Measurements from ENCODE around the gene ADCY10. TPM values are rescaled to one million over a fixed set of nuclear protein-coding genes. Genes with fewer than 3 reads are reported as not detected.
A peak's percentile ranks its signal among the peaks of the same experiment; 100 is the strongest.

ADCY10 gene
- total and polyA plus RNA-seq, 2 experiments from 2014 or later, result not detected

DNA sequence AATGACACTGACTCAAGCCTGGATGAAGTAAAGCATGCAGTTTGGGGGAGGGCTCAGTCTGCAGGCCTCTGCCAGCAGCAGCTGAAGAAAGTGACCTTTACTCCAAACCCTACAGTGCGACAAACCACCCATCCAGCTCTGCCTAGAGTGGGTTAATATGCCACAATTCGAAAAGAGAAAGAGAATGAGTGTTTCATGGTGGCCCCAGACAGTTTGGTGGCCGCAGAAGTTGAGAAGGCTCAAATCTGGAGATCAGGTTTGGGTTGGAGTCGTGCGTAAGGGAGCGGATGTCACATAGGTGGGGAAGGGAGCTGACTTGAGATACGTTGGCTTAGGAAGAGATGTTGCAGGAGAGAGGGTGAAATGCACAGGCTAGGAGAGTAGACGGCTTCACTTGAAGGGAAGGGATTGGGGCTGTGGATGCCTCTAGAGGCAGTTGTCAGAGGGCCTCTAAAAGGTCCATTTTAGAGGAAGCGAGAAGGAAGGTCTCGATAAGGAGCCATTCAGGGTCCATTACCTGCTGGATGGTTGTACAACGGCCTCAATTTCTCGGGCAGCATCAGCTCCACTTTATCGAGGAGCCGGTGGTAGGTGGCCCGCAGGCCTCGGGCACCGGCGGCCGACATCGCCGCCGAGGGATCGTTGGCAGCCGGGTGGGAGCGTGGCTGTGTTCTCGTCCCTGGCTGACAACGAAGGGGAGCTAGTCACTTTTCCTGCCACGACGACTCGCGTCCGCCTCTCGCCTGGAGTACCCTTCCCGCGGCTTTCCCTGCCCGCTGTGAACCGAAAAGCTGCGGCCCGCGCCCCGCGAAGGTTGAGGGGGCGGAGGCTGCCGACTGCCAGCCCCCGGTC is 21.5 kb upstream of the ADCY10 start:
- peaks cover 67% of the 10 kb centered on the region for H3K79me2 ChIP-seq (replicated peaks; ENCODE audit: insufficient read depth)
- H2AFZ ChIP-seq, result peak overlapping the region; percentile 77
- peak overlapping the region; percentile 50 for H3K27ac ChIP-seq (ENCODE audit: low read depth)
- no peaks in the 10 kb centered on the region; the same call in 2 of the 3 replicates for H3K9me3 Mint-ChIP-seq
- peak overlapping the region; percentile 61 for H3K27ac Mint-ChIP-seq
- DNase-seq (ENCODE audit: low spot score) (peak; percentile 56), ATAC-seq (peak; percentile 21)
- peaks cover 25% of the 10 kb centered on the region for H3K4me1 ChIP-seq (ENCODE audit: insufficient read depth)
- no peaks in the 10 kb centered on the region for H4K20me1 ChIP-seq (replicated peaks; ENCODE audit: insufficient read depth)
- no peaks in the 10 kb centered on the region for H3K36me3 ChIP-seq (ENCODE audit: insufficient read depth)
- peak overlapping the region; percentile 84 for H3K4me3 Mint-ChIP-seq
- peak overlapping the region; percentile 55 for H3K4me3 ChIP-seq
- TF ChIP-seq POLR2AphosphoS5 (IDR thresholded peaks at IDR 0.05; ENCODE audit: low read depth), result peak; percentile 73
- TF ChIP-seq CREB1 (CRISPR knock-in tag; IDR thresholded peaks at IDR 0.05; ENCODE audit: low read depth), result no peak
- no peak for TF ChIP-seq EZH2phosphoT487 (IDR thresholded peaks at IDR 0.05; ENCODE audit: unreplicated experiment)
- no peak for TF ChIP-seq ZNF462 (CRISPR knock-in tag; IDR thresholded peaks at IDR 0.05)
- TF ChIP-seq, protein P1, sequence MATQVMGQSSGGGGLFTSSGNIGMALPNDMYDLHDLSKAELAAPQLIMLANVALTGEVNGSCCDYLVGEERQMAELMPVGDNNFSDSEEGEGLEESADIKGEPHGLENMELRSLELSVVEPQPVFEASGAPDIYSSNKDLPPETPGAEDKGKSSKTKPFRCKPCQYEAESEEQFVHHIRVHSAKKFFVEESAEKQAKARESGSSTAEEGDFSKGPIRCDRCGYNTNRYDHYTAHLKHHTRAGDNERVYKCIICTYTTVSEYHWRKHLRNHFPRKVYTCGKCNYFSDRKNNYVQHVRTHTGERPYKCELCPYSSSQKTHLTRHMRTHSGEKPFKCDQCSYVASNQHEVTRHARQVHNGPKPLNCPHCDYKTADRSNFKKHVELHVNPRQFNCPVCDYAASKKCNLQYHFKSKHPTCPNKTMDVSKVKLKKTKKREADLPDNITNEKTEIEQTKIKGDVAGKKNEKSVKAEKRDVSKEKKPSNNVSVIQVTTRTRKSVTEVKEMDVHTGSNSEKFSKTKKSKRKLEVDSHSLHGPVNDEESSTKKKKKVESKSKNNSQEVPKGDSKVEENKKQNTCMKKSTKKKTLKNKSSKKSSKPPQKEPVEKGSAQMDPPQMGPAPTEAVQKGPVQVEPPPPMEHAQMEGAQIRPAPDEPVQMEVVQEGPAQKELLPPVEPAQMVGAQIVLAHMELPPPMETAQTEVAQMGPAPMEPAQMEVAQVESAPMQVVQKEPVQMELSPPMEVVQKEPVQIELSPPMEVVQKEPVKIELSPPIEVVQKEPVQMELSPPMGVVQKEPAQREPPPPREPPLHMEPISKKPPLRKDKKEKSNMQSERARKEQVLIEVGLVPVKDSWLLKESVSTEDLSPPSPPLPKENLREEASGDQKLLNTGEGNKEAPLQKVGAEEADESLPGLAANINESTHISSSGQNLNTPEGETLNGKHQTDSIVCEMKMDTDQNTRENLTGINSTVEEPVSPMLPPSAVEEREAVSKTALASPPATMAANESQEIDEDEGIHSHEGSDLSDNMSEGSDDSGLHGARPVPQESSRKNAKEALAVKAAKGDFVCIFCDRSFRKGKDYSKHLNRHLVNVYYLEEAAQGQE (IDR thresholded peaks at IDR 0.05; ENCODE audit: unreplicated experiment), result no peak
- TF ChIP-seq CTCF (conservative IDR thresholded peaks at IDR 0.05; ENCODE audit: low read depth in 2 of 2), result no peak
- TF ChIP-seq STAT1 (IDR thresholded peaks at IDR 0.05; ENCODE audit: unreplicated experiment), result no peak
- peaks cover 3% of the 10 kb centered on the region; the same call in 1 of the 3 replicates for H3K36me3 Mint-ChIP-seq (ENCODE audit: low read depth)
- no peaks in the 10 kb centered on the region for H3K27me3 ChIP-seq (ENCODE audit: insufficient read depth)
- H3K9me2 ChIP-seq (ENCODE audit: insufficient read depth), result no peaks in the 10 kb centered on the region
- H3K4me2 ChIP-seq, result peak overlapping the region; percentile 93
- 0 out of 2 replicates have a peak, but pooled peaks cover 3% of the 10 kb centered on the region for H3F3A ChIP-seq (replicated peaks; ENCODE audit: low read depth)
- H3K27me3 Mint-ChIP-seq (ENCODE audit: insufficient read depth, low read depth, poor library complexity), result peaks cover 14% of the 10 kb centered on the region
- H3K4me1 Mint-ChIP-seq, result peaks cover 15% of the 10 kb centered on the region

Measured in GM23338 (cell line).